PC-3 (cell line): ENCODE measurements around the gene DOCK4.

Source experiments
- EZH2 ChIP-seq: fragments of 300-600 bp; sonication (generic); IDR thresholded peaks from one replicate; pipeline ENCODE4 v1.6.1; 2017; ENCODE audit warnings: antibody characterized with exemption, mild to moderate bottlenecking, low read length; ENCODE audit not compliant: unreplicated experiment
- TF ChIP-seq, protein P1 (sequence below): fragments of 300-600 bp; sonication (generic); conservative IDR thresholded peaks from 2 replicates; pipeline ENCODE4 v1.5.1; 2017; ENCODE audit warnings: antibody characterized with exemption, low read depth, mild to moderate bottlenecking, low read length

GRCh38 chr7:111982804-111983203, 223.4 kb downstream of the DOCK4 start:
- TF ChIP-seq, protein P1, sequence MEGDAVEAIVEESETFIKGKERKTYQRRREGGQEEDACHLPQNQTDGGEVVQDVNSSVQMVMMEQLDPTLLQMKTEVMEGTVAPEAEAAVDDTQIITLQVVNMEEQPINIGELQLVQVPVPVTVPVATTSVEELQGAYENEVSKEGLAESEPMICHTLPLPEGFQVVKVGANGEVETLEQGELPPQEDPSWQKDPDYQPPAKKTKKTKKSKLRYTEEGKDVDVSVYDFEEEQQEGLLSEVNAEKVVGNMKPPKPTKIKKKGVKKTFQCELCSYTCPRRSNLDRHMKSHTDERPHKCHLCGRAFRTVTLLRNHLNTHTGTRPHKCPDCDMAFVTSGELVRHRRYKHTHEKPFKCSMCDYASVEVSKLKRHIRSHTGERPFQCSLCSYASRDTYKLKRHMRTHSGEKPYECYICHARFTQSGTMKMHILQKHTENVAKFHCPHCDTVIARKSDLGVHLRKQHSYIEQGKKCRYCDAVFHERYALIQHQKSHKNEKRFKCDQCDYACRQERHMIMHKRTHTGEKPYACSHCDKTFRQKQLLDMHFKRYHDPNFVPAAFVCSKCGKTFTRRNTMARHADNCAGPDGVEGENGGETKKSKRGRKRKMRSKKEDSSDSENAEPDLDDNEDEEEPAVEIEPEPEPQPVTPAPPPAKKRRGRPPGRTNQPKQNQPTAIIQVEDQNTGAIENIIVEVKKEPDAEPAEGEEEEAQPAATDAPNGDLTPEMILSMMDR: no peak
- no peak for TF ChIP-seq EZH2
